HG03565 (cell line): Measurements from ENCODE around the gene KCNIP3.
"Not testable (repeated sequence)": the region's sequence is repeated elsewhere in the genome, so short reads cannot be mapped to it uniquely, and the experiment has no call there.

Source experiments
- ATAC-seq: cut with Tn5 transposase; IDR thresholded peaks from one replicate; pipeline ENCODE4 v1.9.1; 2021; ENCODE audit warnings: mild to moderate bottlenecking, moderate library complexity; ENCODE audit not compliant: unreplicated experiment

Gene KCNIP3

DNA sequence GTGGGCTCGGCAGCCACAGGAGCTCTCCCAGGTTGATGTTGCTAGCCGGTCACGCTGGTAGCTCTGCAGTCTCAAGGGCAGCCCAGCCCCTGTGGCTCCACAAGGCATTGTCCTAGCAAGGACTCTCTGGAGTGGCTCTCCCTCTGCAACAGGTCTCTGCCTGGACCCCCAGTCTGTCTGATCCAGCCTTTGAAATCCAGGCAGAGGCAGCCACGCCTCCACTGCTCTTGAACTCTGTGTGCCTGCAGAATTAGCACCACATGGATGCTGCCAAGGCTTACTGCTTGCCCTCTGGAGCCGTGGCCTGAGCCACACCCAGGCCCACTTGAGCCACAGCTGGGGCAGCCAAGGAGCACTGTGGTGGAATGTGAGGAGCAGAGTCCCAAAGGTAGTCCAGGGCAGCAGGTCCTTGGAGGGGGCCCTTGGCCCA, 62.4 kb downstream of the KCNIP3 start:
- no peak for ATAC-seq

GRCh38 chr2:95361216-95361980, 64.3 kb downstream of the KCNIP3 start:
- ATAC-seq = no peak

DNA sequence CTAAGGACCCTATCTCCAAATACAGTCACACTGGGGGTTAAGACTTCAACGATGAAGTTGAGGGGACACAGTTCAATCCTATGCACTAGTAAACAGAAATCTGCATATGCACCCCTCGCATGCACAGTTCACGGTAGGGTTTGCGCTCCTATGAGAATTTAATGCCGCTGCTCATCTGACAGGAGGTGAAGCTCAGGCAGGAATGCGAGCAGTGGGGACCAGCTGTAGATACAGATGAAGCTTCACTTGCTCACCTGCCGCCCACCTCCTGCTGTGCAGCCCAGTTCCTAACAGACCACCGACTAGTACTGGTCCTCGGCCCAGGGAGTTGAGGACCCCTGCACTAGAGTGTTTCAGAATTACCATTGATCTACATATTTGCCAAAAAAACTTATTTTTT, 65.3 kb downstream of the KCNIP3 start:
- no peak for ATAC-seq

- ATAC-seq = no peak
Observed at GRCh38 chr2:95366514-95366913, 69.4 kb downstream of the KCNIP3 start.

GRCh38 chr2:95372216-95372829, 75.2 kb downstream of the KCNIP3 start:
- ATAC-seq = no peak

DNA sequence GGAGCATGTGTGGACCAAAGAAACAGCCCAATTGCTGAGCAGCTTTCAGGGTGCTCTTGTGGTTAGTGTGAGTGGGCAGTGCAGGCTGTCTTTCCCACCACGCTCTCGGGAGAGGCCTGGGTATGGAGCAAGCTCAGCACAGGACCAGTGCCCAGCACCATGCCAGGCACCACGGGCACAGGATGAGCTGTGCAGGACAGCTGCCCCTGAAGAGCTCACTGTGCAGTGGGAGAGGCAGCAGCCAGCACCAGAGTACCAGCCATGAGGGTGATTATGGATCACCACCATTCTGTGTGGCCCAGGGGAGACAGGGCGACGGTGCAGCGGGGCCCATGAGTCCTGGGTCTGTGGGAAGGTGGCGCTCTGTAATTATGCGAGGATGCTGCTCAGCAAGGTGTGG, 75.7 kb downstream of the KCNIP3 start:
- no peak for ATAC-seq

GRCh38 chr2:95374029-95374428, 76.9 kb downstream of the KCNIP3 start:
- ATAC-seq = no peak

DNA sequence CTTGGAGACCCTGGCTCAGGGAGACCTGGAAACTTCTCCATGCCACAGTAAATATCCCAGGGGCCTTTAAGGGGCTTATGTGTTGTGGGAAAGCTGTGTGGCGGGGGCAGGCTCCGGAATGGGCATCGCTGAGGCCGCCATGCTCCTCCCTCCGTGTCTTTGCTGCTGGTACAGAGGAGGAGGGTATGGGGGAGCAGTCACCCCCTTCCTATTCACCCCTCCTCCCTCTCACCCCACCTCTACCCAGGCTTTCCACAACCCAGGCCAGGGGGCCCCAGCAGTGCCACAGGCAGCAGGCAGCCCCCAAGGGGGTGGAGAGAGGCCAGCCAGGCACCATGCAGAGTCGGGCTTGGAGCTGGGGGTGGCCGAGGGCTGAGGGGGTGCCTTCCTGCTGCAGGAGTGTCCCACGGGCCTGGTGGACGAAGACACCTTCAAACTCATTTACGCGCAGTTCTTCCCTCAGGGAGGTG, 77.3 kb downstream of the KCNIP3 start:
- ATAC-seq = no peak

DNA sequence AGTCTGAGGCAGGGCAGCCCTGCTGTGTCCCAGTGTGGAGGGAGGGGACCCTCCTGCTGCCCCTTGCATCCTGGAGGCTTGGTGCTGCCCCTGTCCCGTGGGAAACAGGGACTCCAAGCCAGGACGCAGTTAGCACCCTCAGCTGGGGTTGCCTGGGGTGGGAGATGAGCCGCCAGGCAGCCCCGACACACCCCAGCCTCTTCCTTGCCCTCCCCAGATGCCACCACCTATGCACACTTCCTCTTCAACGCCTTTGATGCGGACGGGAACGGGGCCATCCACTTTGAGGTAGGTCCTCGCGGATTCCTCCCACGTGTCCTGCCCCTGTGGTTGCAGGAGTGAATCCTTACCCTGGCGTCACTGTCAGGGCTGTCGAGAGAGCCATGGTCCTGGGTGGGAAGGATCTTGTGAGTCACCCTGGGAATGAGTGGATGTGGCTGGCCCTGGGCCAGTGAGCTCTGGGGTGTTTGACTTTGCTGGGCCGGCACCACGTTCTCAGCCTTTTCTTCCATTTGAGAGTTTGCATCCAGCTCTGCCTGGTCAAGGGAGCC, 77.8 kb downstream of the KCNIP3 start:
- ATAC-seq = no peak

DNA sequence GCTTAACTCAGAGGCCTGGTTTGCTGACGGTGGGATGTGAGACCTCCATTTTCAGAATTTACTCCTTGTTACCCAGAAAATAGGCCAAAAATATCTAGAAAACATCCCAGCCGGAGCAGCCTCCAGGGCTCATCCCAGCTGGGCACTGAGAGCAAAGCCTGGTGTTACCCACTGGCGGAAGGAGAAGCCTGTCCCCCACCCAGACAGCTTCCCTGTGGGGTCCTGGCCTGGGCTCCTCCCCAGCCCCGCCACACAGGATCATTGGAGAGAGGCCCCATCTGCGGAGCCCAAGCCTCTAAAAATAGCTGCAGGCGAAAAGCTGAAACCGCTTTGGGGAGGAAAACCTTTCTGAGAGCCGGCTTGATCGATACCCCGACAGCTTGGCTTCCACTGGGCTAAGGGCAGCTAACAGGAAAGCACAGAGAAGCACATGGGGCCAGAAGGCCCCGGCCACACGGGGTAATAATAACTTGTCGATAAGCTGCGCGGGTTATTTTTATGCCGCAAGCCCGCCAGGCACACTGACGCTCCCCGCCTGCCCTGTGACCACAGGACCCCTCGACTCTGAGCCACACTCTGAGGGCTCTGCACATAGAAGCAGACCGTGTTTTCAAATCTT, 78.5 kb downstream of the KCNIP3 start:
- ATAC-seq = no peak

DNA sequence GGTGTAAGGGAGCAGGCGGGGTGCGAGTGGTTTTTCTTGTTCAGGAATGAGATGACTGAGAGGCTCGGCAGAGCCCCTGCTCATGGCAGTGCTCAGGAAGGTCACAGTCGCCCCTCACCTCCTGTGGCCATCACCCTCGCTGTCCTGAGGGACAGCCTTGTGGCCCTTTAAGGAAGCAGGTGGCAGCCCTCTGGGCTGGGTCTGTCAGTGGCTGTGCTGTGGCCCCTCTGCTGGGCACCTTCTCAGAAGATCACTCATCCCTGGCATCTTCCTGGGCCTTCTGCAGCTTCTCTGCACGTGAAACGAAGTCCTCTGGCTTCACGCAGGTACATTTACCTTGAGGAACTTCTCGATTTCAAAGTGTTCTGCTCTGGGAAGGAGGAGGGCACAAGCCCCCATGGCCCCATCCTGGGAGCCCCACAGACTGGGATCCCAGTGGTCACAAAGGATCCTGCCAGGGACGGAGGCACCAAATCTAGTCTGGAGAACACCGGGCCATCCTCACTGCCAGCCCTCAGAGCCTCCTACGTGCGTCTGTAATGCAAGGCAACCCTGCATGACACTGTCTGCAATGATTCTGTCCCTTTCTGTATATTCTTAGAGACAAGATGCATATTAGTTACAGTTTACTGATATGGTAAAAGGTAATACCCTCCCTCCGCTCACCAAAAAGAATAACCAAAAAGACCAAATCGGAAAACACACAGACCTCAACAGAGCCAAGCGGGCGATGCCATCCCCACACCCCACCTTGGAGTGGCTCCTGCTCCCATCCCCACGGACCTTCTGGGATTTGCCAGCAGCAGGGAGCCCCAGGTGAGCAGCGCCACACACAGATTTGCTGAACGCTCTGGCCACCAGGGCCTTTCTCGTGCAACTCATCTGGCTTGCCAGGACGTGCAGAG, 79.4 kb downstream of the KCNIP3 start:
- ATAC-seq = no peak

DNA sequence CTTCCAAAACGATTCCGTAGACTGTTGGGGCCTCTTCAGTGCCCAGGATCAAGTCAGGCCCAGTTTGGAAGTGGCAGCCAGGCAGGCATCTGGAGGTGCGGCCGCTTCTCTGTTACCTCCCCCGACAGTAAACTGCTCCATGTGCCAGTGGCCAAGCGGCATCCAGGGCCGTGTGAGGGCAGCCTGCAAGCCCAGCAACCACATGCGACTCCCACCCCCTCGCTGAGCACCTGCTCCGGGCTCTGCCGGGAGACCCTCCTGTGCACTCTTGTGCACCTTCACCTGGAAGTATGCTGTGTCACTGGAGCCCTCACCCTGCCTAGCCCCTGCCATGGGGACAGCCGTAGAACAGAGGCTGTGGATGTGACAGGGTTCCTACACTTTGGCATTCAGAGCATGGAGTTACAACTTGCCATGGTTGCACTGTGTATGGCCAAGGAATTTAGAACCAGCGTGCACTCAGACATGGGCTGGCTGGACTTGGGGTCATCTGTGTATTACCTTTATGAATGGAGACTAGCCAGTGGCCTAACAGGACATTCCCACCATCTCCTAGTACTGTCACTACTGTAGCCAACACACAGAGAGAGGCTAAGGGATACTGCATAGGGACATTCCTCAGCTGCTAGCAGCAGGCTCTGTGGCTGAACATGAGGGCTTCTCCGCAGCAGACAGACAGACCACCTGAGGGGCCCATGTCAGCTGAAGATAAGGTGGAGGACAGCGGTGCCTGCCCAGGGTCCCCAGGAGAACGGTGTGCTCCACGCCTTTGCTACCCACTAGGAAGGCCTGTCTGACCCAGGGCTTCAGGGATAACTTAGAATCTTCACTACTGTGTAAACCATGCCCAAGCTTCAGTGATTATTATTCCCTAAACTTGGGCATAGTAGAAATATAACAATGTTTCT, 80.3 kb downstream of the KCNIP3 start:
- no peak for ATAC-seq

DNA sequence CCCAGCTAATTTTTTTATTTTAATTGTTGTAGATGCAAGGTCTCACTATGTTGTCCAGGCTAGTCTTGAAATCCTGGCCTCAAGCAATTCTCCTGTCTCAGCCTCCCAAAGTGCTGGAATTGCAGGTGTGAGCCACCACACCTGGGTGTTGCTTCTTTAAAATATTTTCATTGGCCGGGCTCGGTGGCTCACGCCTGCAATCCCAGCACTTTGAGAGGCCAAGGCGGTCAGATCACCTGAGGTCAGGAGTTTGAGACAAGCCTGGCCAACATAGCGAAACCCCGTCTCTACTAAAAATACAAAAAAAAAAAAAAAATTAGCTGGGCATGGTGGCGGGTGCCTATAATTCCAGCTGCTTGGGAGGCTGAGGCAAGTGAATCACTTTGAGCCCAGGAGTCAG, 81.1 kb downstream of the KCNIP3 start:
- ATAC-seq = not testable (repeated sequence)

- ATAC-seq = no peak
Observed at GRCh38 chr2:95379371-95379831, 82.3 kb downstream of the KCNIP3 start.

GRCh38 chr2:95380280-95380679, 83.1 kb downstream of the KCNIP3 start:
- no peak for ATAC-seq

DNA sequence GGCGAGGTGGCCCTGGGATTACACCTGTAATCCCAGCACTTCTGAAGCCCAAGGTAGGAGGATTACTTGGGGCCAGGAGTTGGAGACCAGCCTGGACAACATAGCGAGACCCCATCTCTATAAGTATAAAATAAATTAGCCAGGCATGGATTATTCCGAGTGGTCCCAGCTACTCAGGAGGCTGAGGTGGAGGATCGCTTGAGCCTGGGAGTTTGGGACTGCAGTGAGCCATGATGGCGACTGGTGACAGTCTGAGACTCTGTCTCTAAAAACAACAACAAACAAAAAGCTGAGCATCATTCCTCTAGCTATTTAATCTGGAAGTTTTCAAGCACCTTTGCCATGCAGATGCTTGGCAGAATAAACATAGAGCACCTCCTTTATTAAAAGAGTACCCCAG, 83.6 kb downstream of the KCNIP3 start:
- no peak for ATAC-seq

- no peak for ATAC-seq
Observed at GRCh38 chr2:95381212-95382191, 84.4 kb downstream of the KCNIP3 start.

DNA sequence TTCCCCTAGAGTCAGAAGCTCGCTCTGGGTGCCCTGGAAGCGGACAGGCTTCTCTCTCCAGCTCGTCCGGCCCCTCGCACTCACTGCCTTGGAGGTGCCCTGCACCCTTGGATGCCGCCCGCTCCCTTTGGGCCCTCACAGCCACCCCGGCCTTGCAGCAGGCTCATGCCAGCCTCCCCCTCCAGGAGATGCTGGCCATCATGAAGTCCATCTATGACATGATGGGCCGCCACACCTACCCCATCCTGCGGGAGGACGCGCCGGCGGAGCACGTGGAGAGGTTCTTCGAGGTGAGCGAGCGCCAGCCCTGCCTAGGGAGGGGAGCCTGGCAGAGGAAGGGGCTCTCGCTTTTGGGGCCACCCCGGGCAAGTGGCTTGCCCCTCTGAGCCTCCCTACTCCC, 85.0 kb downstream of the KCNIP3 start:
- ATAC-seq = no peak
